T-helper 1 cell (primary cell): Measurements from ENCODE around the gene SSTR4.

Experiments
- DNase-seq, 5 donors: peaks; one replicate each; pipeline ENCODE4 v3.0.0-alpha.2; 2012 to 2020

Gene SSTR4

GRCh38 chr20:23046431-23046830 is 11.3 kb downstream of the SSTR4 start:
- DNase-seq: no peak

DNA sequence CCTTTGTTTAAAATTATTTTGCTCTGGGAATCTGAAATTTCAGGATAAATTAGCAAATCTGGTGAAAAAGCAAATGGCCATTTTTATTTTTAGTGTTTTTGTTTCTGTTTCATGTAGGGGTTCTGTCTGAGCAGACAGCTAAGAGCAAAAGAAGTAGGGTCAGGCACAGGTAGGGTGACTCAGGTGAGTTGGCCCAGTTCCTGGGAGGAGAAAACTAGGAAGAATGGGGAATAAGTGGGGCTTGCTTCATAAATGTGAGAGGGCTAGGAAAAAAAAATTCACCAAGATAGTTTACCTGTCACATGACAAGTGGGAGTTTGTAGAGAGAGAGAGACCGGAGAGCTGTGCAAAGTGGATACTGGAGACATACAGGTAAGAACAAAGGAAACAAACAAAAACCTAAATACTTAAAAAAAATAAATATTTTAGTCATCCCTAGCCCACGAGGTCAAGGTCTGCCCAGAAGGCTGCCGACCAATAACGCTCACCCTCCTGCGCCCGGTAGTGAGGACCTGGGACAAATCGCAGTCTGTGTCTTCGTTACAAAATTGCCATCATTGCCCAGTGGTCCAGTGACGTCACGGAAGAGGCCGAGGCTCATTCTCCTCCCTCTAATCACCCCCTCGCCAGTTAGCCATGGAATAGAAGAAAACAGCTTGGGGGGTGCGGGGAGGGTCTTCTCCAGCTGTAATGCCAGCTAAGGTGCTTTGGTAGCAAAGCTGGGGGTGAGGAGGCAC is 12.1 kb downstream of the SSTR4 start:
- no peak for DNase-seq

DNA sequence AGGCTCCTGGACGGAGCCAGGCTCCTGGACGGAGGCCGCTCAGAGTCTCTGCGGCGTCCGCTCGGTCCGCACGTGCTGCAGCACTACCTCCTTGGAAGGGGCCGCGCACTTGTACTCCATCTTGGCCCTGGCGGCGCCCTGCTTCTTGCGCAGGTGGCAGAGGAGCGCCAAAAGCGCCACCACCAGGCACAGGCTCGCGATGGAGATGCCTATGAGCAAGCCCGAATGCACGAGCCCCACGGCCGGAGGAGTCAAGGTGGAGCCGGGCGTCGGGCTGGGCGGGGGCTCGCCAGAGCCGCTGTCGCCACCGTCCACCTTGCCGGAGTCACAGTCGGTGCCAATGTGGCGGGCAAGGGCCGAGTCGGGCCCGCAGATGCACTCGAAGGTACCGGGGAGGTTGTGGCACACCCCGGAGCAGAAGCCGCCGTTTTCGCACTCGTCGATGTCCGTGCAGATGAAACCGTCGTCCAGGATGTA is 12.7 kb downstream of the SSTR4 start:
- DNase-seq: no peak

DNA sequence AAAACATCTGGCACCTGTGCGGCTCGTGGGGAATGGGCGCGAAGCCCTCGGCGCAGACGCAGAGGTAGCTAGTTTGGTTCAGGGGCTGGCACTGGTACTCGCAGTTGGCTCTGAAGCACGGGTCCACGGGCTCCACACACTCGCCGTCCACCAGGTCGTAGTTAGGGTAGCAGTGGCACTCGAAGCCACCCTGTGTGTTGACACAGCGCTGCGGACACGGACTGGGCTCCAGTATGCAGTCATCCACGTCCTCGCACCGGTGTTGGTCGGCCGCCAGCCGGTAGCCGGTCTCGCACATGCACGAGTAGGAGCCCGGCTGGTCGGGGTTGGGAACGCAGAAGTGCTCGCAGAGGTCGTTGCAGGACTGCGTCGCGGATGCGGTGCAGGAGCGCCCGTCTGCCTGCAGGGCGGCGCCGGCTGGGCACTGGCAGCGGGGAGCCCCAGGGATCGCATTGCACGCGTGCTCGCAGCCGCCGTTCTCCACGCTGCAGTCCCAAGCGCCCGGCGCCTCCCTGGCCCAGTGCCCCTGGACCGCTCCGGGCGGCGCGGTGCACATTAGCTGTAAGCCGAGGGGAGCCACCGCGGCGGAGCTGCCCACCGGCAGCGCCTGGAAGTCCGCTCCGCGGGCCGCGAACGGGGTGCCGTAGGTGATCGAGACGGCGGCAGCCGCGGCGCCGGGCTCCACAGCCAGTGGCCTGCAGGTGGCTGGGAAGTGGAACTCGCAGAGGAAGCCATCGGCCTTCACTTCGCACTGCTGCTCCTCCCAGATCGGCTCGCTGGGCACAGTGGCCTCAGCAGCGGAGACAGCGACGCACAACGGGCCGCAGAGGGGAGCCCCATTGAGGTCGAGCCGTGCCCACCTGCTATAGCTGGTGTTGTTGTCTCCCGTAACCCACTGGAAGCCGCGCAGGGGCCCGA is 13.4 kb downstream of the SSTR4 start:
- peak in 1 of 5 donors; percentile 53 for DNase-seq

GRCh38 chr20:23049201-23050075 is 14.3 kb downstream of the SSTR4 start, which contains the start of gene THBD:
TSS of gene THBD (minus strand) at chr20:23049672. CDS start at chr20:23049504, 168 bp downstream.
- DNase-seq: peak in 1 of 5 donors; percentile 35

- DNase-seq: no peak
These were observed 15.1 kb downstream of the SSTR4 start for GRCh38 chr20:23050076-23050838.

- peak in 1 of 5 donors; percentile 48 for DNase-seq
These were observed 15.9 kb downstream of the SSTR4 start for GRCh38 chr20:23050847-23051627.

DNA sequence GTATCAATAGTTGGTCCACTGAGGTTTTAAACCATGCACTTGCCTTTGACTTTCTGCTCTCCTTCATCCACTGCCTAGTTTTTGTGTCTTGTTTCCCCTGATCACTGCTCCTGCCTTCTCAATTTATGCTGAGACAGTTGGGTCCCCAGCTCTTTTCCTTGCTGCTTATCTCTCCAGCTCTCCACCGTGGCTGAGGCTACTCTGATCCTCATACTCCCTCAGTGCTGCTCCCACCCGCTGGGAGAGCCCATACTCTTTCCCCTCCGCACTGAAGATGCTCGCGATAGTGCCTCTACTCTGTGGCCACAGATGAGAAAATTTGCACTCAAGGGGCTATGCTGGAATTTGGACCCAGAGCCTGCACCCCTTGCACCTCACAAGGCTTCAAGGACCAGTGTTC is 17.8 kb downstream of the SSTR4 start:
- DNase-seq: no peak

GRCh38 chr20:23058240-23058639 is 23.1 kb downstream of the SSTR4 start:
- DNase-seq: no peak

- no peak for DNase-seq
These were observed 23.9 kb downstream of the SSTR4 start for GRCh38 chr20:23059001-23059400.

DNA sequence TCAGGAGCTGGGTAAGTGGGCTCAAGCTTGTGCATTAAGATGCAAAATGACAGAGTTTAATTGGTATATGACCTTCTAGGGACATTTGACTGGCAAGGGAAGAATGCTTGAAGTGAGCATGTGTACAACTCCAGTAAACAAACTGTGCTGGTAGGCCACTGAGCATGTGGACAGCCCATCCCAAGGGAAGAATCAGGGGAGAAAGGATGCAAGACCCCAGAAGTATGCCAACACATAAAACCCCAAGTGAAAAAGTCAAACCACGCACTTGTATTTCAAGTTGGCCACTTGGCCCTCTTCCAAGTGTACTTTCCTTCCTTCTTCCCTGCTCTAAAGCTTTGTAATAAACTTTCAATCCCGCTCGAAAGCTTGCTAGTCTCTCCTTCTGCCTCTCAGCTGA is 24.7 kb downstream of the SSTR4 start:
- DNase-seq: no peak

DNA sequence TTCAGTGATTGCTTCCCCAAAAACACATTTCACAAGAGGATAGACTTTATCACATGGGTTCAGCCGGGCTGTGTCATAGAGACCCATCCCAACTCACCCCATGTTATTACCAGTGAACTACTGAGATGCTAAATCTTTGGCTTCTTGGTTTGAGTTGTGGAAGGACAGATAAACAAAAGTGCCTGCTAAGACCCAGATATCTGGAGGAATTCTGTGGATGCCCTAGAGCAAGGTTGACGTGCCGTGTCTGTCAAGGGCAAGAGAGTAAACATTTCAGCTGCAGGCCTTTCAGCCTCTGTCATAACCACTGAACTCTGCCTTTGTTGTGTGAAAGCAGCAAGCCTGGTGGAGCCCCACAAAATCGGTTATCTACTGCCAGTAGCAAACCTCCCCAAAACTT is 25.5 kb downstream of the SSTR4 start:
- no peak for DNase-seq

DNA sequence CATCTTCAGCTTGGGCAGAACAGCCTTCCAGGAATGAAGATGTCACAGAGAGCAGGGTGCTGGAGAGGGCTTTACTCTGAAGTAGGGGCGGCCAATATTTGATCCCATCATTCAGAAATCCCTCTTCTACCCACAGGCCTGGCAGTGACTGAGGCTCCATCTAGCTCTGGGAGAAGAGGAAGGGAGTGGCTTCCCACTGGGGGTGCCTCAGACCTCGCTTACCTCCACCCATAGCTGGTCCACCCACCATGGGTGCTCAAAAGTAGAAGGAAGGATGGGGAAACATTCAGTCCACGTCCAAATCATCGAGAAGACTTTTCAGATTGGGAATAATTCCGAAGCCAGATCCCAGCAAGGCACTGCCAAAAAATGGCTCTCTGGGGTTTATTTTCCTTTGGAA is 26.1 kb downstream of the SSTR4 start:
- DNase-seq: no peak

GRCh38 chr20:23061734-23062561 is 26.8 kb downstream of the SSTR4 start:
- no peak for DNase-seq

GRCh38 chr20:23062632-23063031 is 27.5 kb downstream of the SSTR4 start:
- DNase-seq: no peak

GRCh38 chr20:23063168-23063567 is 28.1 kb downstream of the SSTR4 start:
- no peak for DNase-seq

- DNase-seq: no peak
These were observed 28.5 kb downstream of the SSTR4 start for GRCh38 chr20:23063581-23063980.

- DNase-seq: no peak
These were observed 30.4 kb downstream of the SSTR4 start for GRCh38 chr20:23065266-23066201.

DNA sequence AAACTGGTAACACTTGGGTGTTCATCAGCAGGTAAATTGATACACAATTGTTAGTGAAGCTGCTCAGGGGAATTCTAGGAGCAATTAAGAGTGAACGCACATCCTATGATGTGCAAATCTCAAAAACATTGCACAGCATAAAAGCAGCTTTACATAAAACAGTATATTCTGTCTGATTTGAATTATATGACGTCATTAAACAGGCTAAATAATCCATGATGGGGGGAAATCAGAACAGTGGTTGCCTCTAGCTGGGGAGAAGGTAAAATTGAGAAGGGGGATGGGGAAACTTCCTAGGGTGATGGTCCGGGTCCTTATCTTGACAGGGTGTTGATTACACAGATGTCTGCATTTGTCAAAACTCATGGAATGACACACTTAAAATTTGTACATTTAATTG is 31.7 kb downstream of the SSTR4 start:
- DNase-seq: no peak
